ENCODE data around the gene NBEA. TPM values are rescaled to one million over a fixed set of nuclear protein-coding genes. Genes with fewer than 3 reads are reported as not detected.

NBEA gene
- total RNA-seq, 4 donors from 2014 or later: 0.34 to 10.3 (median 2.4) TPM

- H3K9me3 ChIP-seq: no peaks in the 10 kb centered on the region
- 82 to 93% methylated on average over 2 of the region's 2 CpGs for WGBS, 2 donors
- intact Hi-C loops (cut with DNase I): no loop called here
These were observed 286.5 kb downstream of the NBEA start for GRCh38 chr13:35228536-35228935.

GRCh38 chr13:35231426-35231825, 289.4 kb downstream of the NBEA start:
- intact Hi-C loops (cut with DNase I): no loop called here
- Histone ChIP-seq H3K4me3 (no peak overlapping the region), H3K9me3 (no peaks in the 10 kb centered on the region), H3K27me3 (no peaks in the 10 kb centered on the region), H3K36me3 (no peaks in the 10 kb centered on the region), H3K27ac (no peak overlapping the region), H3K4me1 (no peaks in the 10 kb centered on the region)
- TF ChIP-seq POLR2A (IDR thresholded peaks at IDR 0.05) (no peak), CTCF (IDR thresholded peaks at IDR 0.05) (no peak)
- no peak for DNase-seq
- WGBS, 2 donors: 84 to 86% methylated on average over 1 of the region's 1 CpG

More at GRCh38 chr13:35228536-35228935, 286.5 kb downstream of the NBEA start:
- no peak for DNase-seq
- no peaks in the 10 kb centered on the region for H3K4me1 ChIP-seq
- H3K27me3 ChIP-seq: no peaks in the 10 kb centered on the region
- H3K36me3 ChIP-seq: no peaks in the 10 kb centered on the region
- H3K4me3 ChIP-seq: no peak overlapping the region
- H3K27ac ChIP-seq: no peak overlapping the region
- TF ChIP-seq CTCF (IDR thresholded peaks at IDR 0.05) (no peak), POLR2A (IDR thresholded peaks at IDR 0.05) (no peak)

- Histone ChIP-seq H3K36me3 (no peaks in the 10 kb centered on the region), H3K9me3 (no peaks in the 10 kb centered on the region), H3K27me3 (no peaks in the 10 kb centered on the region), H3K27ac (no peak overlapping the region), H3K4me1 (no peaks in the 10 kb centered on the region), H3K4me3 (no peak overlapping the region)
- DNase-seq: no peak
- no peak for TF ChIP-seq CTCF (IDR thresholded peaks at IDR 0.05)
- TF ChIP-seq POLR2A (IDR thresholded peaks at IDR 0.05): no peak
- 81 to 96% methylated on average over 1 of the region's 1 CpG for WGBS, 2 donors
- intact Hi-C loops (cut with DNase I): no loop called here
These were observed 296.2 kb downstream of the NBEA start for GRCh38 chr13:35238274-35238673.

GRCh38 chr13:35252536-35253205, 310.6 kb downstream of the NBEA start:
- peaks cover 0 to 12% (median 0%) of the 10 kb centered on the region in 3 donors for H3K9me3 ChIP-seq
- TF ChIP-seq POLR2A (IDR thresholded peaks at IDR 0.05) (no peak), CTCF (IDR thresholded peaks at IDR 0.05) (no peak)
- no peak for DNase-seq
- H3K4me3 ChIP-seq: no peak overlapping the region
- H3K36me3 ChIP-seq: peaks cover 0 to 14% (median 0%) of the 10 kb centered on the region in 3 donors
- H3K4me1 ChIP-seq: no peaks in the 10 kb centered on the region
- WGBS, 2 donors: 38 to 65% methylated on average over 4 of the region's 4 CpGs
- H3K27ac ChIP-seq: no peak overlapping the region
- intact Hi-C loops (cut with DNase I): no loop called here
- no peaks in the 10 kb centered on the region for H3K27me3 ChIP-seq

GRCh38 chr13:35255241-35255640, 313.2 kb downstream of the NBEA start:
- 24 to 44% methylated on average over 1 to 2 of the region's 8 CpGs for WGBS, 2 donors
- intact Hi-C loops (cut with DNase I): no loop called here
- DNase-seq: no peak
- peaks cover 0 to 5% (median 0%) of the 10 kb centered on the region in 3 donors for H3K9me3 ChIP-seq
- no peaks in the 10 kb centered on the region for H3K4me1 ChIP-seq
- peaks cover 0 to 14% (median 0%) of the 10 kb centered on the region in 3 donors for H3K36me3 ChIP-seq
- no peak overlapping the region for H3K4me3 ChIP-seq
- H3K27ac ChIP-seq: no peak overlapping the region
- no peaks in the 10 kb centered on the region for H3K27me3 ChIP-seq
- TF ChIP-seq CTCF (IDR thresholded peaks at IDR 0.05) (no peak), POLR2A (IDR thresholded peaks at IDR 0.05) (no peak)
